Endometrial microvascular endothelial cells (primary cell): ENCODE results near the gene NPR1. TPM values are rescaled to one million over a fixed set of nuclear protein-coding genes. Genes with fewer than 3 reads are reported as not detected.
"Not testable (repeated sequence)": the region's sequence is repeated elsewhere in the genome, so short reads cannot be mapped to it uniquely, and the experiment has no call there.

Experiments used
- in situ Hi-C: cut with HindIII; loops from 2 replicates; pipeline ENCODE4 v1.10.0; 2017; ENCODE audit warnings: low sequenced_read_pairs, low pct_unique_long_range_greater_than_20kb; ENCODE audit errors: inconsistent ontology term
- total RNA-seq: library from RNA; depleted of rRNA; stranded (reverse); fragments of >200 nt; gene quantifications from one replicate; pipeline ENCODE4 v1.2.3, GENCODE V29; 2015; ENCODE audit errors: inconsistent ontology term

Gene NPR1
- 2.6 TPM for total RNA-seq

DNA sequence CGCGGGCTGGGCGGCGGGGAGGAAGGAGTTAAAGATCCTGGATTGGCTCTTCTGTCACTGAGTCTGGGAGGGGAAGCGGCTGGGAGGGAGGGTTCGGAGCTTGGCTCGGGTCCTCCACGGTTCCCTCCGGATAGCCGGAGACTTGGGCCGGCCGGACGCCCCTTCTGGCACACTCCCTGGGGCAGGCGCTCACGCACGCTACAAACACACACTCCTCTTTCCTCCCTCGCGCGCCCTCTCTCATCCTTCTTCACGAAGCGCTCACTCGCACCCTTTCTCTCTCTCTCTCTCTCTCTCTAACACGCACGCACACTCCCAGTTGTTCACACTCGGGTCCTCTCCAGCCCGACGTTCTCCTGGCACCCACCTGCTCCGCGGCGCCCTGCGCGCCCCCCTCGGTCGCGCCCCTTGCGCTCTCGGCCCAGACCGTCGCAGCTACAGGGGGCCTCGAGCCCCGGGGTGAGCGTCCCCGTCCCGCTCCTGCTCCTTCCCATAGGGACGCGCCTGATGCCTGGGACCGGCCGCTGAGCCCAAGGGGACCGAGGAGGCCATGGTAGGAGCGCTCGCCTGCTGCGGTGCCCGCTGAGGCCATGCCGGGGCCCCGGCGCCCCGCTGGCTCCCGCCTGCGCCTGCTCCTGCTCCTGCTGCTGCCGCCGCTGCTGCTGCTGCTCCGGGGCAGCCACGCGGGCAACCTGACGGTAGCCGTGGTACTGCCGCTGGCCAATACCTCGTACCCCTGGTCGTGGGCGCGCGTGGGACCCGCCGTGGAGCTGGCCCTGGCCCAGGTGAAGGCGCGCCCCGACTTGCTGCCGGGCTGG, at the start of gene NPR1:
NPR1 (plus strand) TSS at position 170 of the 818 bp plus-strand sequence; CDS start at position 591, 421 bp downstream.
- in situ Hi-C loops: no loop called here

DNA sequence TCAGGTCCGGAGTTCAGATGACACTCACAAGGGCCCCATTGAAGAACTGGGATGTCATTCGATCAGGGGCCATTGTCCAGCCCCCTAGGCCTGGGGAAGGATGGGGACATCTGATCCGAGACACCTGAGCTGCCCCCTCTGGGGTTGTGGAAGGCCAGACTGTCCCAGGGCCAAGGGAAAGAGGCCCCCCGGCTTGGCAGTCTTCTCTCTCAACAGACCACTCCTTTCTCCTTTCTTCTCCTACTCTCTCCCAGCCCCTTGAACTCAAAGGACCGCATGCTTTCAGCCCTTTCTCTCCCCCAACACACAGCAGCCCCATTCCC, 49.2 kb upstream of the NPR1 start:
- in situ Hi-C loops: no loop called here

DNA sequence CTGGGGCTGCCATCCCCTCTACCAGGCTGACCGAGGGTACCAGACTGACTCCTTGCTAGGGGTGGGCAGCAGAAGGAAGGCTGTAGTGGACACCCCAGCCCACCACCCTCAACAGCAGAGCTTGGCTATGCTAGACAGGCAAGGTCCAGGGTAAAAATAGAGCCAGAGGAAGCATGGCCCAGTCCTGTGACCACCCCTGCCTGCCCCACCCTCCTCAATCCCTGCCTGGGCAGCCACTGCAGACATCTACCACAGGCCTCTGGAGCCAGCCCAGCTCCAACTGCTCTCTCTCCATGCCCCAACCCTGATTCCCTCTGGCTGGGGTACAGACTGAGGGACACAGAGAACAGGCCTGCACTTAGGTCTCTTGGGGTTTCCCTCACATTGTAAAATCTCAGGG, 48.5 kb upstream of the NPR1 start:
- in situ Hi-C loops: no loop called here

DNA sequence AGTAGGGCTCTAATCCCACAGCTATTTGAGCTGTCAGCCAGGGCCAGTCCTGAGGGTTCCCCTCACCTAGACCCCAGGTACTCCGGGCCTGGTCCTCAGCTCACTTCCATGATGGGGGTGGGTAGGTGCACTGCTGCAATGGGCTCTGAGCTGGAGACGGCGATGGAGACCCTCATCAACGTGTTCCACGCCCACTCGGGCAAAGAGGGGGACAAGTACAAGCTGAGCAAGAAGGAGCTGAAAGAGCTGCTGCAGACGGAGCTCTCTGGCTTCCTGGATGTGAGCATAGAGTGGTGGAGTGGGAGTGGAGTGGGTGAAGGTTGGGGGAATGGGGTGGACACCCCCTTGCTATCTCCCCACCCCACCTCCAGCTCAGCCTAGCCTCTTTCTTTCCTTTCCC, 48.1 kb upstream of the NPR1 start:
- in situ Hi-C loops: no loop called here

DNA sequence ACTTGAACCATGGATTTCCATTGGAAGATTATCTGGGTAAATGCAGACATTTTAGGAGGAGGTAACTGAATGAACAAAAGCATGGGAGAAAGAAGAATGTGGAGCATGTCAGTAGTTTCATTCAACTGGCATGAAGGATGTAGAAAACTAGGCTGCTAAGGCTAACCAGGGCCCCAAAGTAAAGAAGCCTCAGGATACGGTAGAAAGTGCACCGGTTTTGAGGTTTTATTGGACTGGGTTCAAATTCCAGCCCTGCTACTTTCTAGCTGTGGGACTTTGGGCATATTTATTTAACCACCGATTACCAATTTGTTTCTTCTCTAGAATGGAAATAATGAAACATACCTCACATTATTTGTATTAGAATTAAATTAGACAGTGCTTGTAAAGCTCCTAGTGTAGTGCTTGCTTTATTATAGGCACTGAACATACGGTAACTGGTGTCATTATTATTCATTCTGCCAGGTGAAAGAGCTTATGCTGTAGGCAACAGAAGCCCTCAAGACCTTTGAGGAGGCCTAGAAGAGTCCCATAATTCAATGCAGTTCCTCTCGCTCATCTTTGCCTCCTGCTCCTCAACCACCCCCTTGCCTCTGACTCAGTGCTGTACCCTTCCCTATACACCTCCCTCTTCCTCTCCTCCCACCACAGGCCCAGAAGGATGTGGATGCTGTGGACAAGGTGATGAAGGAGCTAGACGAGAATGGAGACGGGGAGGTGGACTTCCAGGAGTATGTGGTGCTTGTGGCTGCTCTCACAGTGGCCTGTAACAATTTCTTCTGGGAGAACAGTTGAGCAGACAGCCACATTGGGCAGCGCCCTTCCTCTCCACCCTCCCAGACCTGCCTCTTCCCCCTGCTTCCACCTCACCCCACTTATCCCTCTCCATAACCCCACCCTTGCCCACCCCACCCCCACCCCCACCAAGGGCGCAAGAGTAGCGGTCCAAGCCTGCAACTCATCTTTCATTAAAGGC, 47.2 kb upstream of the NPR1 start:
- in situ Hi-C loops: no loop called here

DNA sequence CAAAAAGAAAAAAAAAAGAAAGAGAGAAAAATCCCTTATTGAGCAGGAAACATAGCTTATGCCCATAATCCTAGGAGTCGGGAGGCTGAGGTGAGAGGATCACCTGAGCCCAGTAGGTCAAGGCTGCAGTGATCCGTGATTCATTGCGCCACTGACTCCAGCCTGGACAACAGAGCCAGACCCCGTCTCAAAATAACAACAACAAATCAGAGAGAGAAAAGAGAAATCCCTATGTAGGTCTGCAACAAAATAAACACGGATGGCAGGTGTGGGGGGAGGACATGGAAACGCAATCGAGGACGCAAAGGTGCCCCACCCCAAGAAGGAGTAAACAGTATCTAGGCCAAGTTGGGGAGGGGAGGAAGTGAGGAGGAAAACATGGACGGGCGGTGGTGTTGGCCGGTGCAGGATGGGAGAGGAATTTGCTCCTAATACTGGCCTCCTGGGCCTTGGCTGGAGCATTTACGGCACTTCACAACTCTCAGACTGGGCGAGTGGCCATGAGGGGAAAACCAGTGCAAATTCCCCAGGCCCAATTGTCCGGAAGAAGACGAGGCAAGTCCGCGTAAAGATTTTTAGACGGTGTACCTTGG, 45.2 kb upstream of the NPR1 start:
- in situ Hi-C loops: no loop called here

DNA sequence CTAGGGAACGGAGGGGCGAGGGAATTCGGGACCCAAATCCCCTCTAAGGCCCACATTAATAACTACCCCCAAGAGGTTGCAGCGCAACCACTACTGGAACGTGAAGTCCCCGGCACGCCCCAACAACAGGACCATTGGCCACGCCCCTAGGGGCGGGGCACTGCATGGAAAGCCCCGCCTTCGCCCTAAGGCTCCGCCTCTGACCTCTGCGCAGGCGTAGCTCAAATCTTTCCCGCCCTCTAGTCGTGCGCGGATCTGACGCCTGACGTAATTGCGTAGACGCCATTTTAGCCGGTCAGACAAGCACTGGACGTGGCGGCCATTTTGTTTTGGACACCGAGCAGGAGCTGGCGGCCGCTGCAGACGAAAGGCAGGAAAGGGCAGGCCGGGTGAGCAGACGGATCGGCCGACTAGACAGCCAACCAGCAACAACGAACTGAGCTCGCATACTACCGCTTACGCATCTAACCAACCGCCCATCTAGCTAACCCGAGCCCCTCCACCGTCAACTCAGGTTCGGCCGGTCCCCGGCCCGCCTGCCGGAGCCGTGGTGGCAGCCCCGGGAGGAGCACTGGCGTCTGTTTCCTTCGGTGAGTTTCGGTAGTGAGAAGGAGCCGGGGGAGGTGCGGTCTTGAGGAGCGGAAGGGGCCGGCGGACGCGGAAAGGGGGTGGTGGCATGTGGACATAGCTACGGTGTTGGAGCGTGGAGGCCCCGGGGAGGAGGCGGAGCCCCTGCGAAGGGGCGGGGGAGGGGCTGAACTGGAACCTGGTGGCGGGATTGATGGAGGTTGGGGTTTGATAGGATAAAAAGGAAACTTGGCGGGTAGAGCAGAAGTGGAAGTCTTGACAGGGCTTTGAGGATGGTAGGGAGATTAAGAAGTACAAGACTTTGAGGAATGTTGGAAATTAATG, 44.5 kb upstream of the NPR1 start, which contains the start of gene CHTOP:
CHTOP (plus strand) TSS at position 313 of the 912 bp plus-strand sequence. CDS start 2,523 bp downstream, outside the sequence.
- in situ Hi-C loops: no loop called here

DNA sequence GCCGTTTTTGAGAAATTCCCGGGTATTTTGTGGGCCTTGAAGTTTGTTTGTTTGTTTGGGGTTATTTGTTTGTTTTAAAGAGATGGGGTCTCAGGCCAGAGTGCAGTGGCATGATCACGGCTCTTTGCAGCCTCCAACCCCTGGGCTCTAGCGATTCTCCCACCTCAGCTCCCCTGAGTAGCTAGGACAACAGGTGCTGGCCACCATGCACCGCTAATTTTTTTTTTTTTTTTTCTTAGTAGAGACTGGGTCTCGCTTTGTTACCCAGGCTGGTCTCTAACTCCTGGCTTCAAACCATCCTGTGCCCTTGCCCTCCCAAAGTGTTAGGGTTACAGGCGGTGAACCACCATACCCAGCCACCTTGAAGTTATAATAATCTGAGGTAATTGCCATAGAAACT, 42.6 kb upstream of the NPR1 start:
- in situ Hi-C loops: no loop called here

DNA sequence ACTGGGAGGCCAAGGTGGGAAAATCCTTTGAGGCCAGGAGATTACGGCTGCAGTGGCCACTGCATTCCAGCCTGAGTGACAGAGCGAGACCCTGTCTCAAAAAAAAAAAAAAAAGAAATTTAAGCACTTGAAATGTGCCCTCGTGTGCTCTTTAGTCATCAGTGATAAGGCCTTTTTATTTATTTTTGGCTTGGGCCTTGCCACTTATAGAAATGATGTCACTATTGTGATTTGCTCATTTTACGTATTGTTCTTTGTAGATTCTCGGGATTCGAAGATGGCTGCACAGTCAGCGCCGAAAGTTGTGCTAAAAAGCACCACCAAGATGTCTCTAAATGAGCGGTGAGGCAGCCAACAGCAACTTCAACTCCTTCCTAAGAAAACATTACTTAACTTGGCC, 42.2 kb upstream of the NPR1 start:
- in situ Hi-C loops: no loop called here

DNA sequence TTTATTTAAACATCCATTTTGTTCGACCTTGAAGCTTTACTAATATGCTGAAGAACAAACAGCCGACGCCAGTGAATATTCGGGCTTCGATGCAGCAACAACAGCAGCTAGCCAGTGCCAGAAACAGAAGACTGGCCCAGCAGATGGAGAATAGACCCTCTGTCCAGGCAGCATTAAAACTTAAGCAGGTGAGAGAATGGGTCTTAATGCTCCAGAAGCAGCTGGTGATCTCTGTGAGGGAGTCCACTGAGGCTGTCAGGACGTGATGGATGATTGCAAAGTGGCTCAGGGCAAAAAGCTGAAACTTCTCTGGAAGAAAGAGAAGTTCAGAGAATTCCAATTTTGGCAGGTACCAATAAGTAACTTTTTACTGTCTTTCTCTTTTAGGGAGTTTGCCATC, 40.2 kb upstream of the NPR1 start:
- in situ Hi-C loops: no loop called here

DNA sequence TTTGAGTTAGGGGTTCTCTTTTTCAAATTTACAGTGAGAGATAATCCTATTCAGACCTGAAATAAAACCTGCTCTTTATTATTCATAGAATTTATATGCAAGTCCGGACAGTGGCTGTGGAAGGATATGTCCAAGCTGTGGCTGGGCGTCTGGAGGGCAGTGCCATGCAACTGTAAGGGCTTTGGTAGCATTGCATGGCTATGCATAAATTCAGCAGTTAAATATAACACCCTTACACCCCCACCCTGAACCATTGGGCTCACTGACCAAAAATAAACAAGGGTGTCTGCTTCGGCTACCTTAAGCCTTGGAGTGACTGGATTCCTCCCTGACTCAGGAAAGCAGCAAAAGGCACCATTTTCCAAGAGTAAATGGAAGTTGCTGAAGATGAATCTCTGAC, 39.2 kb upstream of the NPR1 start:
- in situ Hi-C loops: no loop called here

DNA sequence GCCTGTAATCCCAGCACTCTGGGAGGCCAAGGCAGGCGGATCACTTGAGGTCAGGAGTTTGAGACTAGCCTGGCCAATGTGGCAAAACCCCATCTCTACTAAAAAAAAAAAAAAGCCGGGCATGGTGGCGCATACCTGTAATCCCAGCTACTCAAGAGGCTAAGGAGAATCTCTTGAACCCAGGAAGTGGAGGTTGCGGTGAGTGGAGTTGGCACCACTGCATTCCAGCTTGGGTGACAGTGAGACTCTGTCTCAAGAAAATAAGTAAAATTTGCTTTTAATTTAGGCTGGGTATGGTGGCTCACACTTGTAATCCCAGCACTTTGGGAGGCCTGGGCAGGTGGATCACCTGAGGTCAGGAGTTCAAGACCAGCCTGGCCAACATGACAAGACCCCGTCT, 38.3 kb upstream of the NPR1 start:
- in situ Hi-C loops: not testable (repeated sequence)

DNA sequence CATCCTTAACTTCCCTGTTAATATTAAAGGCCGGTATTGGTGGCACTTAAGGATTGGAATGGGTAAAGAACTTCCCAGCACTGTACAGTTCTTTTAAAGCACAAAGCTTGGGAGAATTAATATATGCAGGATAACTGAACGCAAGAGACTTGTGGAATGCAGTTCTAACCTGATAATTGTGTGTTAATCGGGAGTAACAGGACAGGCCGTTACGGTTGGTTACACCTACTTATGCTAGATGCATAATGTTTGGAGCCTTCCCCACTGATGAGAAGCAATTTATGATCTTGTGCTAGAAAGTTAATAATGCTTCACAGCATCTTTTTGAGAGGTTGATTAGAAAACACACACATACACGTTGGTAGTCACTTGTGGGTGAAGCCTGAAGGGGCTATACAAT, 37.6 kb upstream of the NPR1 start:
- in situ Hi-C loops: no loop called here

DNA sequence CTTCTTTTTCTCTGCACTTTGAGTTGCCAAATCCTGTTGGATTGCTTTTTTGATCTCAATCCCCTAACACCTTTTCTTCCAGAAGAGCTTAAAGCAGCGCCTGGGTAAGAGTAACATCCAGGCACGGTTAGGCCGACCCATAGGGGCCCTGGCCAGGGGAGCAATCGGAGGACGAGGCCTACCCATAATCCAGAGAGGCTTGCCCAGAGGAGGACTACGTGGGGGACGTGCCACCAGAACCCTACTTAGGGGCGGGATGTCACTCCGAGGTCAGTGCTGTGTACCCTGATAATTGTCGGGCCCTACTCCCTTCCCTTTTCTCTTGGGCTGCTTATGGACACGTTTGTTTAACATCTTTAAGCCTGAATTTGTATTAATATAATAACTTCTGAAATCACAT, 36.3 kb upstream of the NPR1 start:
- in situ Hi-C loops: no loop called here

DNA sequence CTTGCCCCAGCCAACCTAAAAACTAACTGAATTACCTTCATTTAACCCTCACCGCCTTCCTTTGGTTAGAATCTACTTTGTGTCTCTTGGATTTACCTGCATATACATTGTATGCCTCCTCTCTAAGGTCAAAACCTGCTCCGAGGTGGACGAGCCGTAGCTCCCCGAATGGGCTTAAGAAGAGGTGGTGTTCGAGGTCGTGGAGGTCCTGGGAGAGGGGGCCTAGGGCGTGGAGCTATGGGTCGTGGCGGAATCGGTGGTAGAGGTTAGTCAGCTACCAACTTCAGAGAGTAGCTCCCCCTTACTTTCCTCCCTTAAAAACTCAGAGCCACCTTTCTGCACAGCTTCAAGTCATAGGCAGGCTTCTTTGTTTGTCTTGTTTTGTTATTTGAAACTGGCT, 35.4 kb upstream of the NPR1 start:
- in situ Hi-C loops: no loop called here

DNA sequence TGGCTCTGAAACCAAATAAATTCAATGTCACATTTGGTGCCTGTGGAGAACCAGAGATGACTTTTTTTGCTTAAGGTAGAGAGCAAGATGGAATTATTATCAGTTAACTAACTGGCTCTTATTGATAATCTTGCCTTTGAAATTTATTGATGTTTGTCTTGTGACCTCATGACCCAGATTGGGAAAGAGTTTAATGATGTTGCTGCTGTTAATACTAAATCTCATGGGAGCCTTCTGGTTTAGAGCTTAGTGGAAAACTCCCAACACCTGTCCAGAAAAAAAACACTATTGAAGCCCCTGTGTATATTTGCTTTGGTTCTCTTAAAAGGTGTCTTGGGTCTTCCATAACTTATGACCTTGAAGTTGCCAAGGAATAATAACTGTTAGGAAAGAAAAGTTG, 34.7 kb upstream of the NPR1 start:
- in situ Hi-C loops: no loop called here

DNA sequence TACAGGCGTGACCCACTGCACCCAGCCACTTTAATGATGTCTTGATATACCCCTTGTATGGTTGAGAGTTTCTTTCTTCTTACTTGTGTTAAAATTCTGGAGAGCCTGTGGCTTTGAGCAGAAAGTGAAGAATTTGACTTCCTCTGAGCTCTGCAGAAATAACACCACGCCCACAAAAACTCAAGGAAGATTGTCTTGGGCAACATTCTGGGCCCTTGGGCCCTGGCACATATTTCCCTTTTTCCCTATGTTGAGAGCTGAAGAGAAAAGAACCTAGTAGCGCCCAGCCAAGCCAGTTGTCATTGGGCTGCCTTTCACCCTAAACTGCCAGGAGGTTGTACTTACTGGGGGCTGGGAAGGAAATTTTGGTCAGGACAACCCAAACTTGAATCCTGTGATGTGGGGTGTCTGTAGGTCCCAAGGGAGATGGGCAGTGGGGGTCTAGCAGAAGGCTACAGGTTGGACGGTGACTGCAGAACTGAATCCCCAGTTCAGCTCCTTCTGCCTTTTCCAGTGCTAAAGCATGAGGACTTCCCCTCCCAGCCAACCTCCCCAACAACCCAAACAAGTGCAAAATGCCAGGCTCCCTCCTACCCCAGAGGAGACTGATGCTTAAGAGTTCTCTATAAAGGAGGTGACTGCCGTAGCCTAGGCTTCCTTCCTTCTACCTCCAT, 31.7 kb upstream of the NPR1 start:
- in situ Hi-C loops: no loop called here

DNA sequence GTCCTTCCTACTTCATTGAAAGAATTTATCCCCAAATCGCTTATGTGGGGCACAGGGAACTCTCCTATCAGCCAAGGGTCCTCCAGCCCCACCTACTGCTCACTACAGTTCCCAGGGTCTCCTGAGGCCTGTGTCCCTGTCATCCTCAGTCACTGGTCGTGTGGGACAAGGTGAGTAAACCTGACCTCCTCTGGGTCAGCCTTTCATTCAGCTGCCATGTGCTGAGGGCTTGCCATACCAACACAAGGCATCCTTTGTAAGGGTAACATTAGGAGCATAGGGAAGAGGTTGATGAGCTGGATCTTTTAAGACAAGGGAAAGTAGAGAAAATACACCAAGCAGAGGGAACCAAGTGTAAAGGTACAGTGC, 31.2 kb upstream of the NPR1 start:
- in situ Hi-C loops: no loop called here
